Raji (cell line): ENCODE data around the gene FOXP1.

Source experiments
- POLR2A ChIP-seq: IDR thresholded peaks from 2 replicates; pipeline ENCODE4 v1.6.1; 2011; ENCODE audit warnings: low read depth, low read length, control low read depth; ENCODE audit not compliant: insufficient read depth

The FOXP1 gene

DNA sequence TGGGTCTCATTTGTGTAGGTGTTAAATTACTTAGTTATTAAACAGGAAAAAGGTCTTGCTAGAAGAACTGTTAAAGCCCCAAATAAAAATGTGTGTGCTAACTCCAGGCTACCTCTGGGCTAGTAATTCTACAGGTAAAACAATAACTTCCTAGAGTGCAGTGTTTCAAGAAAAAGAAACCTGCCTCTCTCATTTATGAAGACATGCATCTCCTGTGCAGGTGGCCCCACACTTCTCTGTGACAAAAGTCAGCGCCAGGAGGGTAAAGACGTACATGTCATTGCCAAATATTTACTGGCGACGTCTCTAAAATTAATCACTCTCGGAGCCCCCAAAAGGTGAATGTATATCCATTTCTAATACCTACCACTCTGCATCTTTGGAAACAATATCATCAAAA lies 131.7 kb downstream of the FOXP1 start:
- no peak for TF ChIP-seq POLR2A

GRCh38 chr3:71451060-71451459 lies 132.5 kb downstream of the FOXP1 start:
- TF ChIP-seq POLR2A: no peak

DNA sequence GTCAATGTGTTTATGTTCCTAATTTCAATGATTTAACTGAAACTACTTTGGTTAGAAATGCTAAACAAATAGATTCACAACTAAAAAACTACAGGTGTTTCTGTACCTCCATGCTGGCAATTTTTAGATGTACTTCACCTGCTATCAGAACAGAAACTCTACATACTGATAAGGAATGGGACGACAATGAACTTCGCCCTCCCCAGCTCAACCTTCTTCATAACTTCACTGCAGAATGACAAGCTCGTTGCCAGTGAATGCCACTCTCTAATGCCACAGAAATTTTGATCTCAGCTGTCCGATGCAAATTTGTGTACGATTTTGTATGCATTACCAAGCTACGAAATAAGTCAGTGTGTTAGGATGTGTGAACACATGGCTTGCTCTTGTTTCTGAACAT lies 133.4 kb downstream of the FOXP1 start:
- TF ChIP-seq POLR2A: no peak

GRCh38 chr3:71447803-71448202 lies 135.7 kb downstream of the FOXP1 start:
- TF ChIP-seq POLR2A: no peak

DNA sequence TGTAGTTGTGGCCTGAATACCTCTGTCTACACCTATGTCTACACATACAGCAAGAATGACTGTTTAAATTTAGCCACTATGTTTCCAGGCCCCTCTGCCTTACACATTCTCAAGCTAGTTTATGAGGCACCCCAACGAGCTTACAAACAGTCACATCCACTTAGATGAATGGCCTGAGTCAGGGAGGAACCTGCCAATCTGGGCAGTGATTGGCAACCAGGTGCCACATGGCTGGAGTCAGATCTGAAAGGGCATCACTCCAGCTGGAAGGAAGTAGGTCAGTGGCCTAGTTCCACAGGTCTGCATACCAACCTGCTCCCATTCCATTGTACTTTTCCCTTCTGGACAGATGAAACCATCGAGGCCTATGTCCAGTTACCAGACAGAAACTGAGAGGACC lies 136.3 kb downstream of the FOXP1 start:
- no peak for TF ChIP-seq POLR2A

- no peak for TF ChIP-seq POLR2A
These were observed 136.8 kb downstream of the FOXP1 start for GRCh38 chr3:71446734-71447133.

DNA sequence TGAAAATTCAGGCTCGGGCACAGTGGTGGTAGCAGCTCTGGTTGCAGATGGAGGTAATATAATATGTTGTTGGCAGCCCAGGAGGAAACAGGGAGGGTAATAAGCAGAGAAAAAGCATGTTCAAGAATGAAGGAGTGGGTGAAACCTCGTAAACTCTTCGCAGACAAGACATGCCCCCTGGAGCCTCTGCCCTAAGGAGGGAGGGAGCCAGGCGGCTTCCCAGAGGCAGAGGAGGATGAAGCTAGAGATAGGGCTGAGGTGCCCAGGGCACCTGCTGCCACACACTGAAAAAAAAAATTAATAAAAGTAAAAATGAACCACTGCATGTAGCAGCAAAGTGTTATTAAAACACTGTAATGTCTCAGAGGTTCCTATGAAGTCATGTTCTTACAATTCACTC lies 137.3 kb downstream of the FOXP1 start:
- no peak for TF ChIP-seq POLR2A

DNA sequence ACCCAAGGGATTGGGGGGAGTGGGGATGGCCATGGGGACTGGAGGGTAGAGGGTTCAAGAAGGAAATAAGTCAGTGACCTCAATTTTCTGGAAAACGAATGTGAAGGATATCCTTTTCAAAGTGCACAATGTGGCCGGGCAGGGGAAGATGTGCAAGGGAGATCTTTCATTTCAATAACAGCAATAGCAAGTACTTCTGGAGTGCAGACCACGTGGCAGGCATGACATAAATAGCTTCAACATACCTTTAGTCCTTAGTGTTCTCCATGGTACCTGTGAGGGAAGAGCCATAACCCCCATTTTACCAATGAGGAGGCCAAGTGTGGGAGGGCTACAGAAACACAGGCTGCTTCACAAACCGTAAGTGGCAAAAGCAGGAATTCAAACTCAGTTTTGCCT lies 138.7 kb downstream of the FOXP1 start:
- no peak for TF ChIP-seq POLR2A

DNA sequence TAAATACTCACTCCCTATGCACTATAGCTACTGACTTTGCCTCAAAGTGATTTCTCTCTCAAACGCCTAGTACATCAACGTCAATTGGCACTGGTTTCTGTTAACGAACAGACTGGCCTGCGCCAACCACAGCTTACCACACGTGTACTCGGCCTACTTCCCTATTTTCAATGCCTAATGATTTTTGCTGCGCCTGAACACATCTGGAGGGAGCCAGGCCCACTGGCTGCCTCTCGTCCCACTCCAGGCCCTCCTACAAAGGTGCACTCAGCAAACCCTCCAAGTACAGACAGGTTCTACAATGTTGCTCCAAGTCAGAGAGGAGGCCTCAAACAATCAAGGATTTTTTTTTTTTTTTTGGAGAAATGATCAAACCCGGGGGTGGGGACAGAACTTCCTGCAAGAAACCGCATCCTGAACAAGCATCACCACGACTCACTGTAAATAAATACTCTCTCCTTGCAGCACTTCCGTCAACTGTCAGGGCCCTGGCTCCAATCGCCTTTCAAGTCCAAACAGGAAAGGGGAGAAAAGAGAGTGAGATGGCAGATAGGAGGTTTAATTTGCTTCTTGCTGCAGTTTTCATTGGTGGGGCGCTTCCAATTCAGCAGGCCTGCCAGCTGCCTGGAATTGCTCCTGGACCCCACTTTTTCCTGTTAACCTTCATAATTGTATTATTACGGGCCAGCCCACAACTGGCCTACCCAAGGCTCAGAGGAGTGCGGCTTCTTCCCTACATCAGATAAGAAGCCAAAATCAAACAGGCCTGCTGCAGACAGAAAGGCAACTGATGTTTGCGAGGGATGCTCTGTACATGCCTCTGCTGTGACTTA lies 139.3 kb downstream of the FOXP1 start:
- no peak for TF ChIP-seq POLR2A

DNA sequence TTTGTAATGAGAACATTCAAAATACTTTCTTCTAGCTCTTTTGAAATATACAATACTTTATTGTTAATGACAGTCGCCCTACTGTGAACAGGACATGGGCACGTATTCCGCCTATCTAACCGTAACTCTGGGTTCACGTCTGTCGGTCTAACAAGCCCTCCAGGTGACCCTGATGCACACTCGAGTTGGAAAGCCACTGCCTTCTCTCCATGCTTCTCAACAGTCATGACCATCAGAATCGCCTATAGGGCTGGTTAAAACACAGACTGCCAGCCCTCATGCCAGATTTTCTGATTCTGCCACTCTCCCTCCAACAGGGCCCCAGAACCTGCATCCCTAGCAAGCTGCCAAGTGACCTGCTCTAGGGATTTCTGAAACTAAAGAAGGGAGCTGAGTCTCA lies 140.2 kb downstream of the FOXP1 start:
- no peak for TF ChIP-seq POLR2A

- TF ChIP-seq POLR2A: no peak
These were observed 140.9 kb downstream of the FOXP1 start for GRCh38 chr3:71442652-71443042.

- TF ChIP-seq POLR2A: no peak
These were observed 141.4 kb downstream of the FOXP1 start for GRCh38 chr3:71441925-71442651.

DNA sequence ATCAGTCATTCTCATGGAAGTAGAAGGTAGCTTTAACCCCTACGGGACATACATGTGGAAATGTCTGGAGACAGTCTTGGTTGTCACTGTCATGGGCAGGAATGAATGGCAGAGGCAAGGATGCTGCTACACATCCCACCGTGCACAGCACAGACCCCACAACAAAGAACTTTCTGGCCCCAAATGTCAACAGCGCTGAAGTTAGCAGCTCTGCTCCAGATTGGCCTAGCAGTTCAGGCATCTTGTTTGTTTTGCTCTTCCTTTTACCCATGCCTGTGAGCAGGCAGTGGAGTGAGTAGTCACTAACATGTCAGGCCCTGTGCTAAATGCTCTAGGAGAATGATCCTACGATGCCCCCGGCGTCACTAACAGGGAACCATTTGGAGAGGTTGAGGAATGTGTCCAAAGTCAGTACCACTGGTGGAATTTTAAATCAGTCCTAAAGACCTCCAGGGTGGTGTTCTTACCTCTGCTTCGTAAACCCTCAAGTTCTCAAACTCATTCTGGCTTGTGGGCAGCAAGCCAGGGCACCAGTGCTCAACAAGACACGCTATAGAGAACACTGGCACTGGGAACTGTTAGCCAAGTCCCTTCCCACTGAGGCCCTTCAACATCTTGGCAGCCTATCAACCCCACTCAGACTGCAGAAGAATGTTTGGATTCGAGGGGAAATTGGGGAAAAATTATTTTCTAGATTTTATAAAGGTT lies 142.2 kb downstream of the FOXP1 start:
- TF ChIP-seq POLR2A: no peak

- no peak for TF ChIP-seq POLR2A
These were observed 144.6 kb downstream of the FOXP1 start for GRCh38 chr3:71438904-71439303.

DNA sequence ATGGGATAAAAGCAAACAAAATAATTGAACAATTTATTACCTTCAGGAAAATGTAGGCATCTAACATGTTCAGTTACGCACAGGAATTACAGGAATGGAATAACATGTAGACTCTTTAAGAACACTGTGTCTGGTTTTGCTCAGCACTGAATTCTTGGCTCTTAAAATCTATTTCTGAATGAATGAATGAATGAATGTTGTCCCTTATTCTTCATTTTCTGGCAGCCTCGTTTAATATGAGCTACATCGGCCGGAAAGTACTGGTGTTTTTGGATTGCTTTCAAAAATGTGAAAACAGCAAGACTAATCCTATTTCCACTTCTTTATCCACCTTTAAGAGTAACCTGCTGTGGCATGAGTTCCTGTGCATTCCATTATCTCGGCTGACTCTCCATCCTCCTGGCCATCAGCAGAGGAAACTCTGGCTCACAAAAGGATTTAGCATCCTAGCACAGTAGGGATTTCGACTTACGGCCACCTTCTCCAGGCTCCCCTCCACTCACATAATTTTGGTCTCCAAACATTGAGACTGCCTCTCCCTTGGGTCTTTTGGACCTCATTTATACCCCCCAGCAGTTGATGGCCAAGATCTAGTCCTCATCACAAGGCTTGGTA lies 145.3 kb downstream of the FOXP1 start:
- TF ChIP-seq POLR2A: no peak

- TF ChIP-seq POLR2A: no peak
These were observed 147.2 kb downstream of the FOXP1 start for GRCh38 chr3:71436337-71436736.

GRCh38 chr3:71433631-71434030 lies 149.9 kb downstream of the FOXP1 start:
- no peak for TF ChIP-seq POLR2A
